GM12878 (cell line): ENCODE data around the gene KICS2. TPM values are rescaled to one million over a fixed set of nuclear protein-coding genes. Genes with fewer than 3 reads are reported as not detected.

Experiments
- ATAC-seq: fragments of 200-7000 bp; cut with Tn5 transposase; 3 replicates; pipeline ENCODE4 v1.9.1; 2020; ENCODE audit warnings: mild to moderate bottlenecking, moderate library complexity
- BruUV-seq: library from RNA; stranded (reverse); fragments of 400-500 nt; replicated peaks from 2 replicates; lab custom pipeline; 2021; lab: Mats Ljungman, UMichigan
- CTCF ChIA-PET: fragments of 300-600 bp; sonication (Branson Sonifier 250); formaldehyde crosslinking; extraction: SDS; loops from one replicate; lab custom pipeline; 2021; ENCODE audit warnings: inconsistent platforms; lab: Yijun Ruan, JAX
- POLR2A ChIA-PET: fragments of 350-600 bp; formaldehyde crosslinking; extraction: SDS; loops from one replicate; lab custom pipeline; 2021; ENCODE audit warnings: inconsistent platforms; lab: Charles Lee
- RAD21 ChIA-PET: fragments of 300-600 bp; sonication (Branson Sonifier 250); formaldehyde crosslinking; loops from one replicate; lab custom pipeline; 2023; ENCODE audit warnings: antibody characterized with exemption; ENCODE audit not compliant: unreplicated experiment; lab: Charles Lee
- SMC1A ChIA-PET: fragments of 300-600 bp; sonication (Branson Sonifier 250); formaldehyde crosslinking; loops from one replicate; lab custom pipeline; 2023; ENCODE audit not compliant: unreplicated experiment, uncharacterized antibody; lab: Charles Lee
- DNase-seq: peaks from one replicate; pipeline ENCODE4 v3.0.0-alpha.2; 2011; ENCODE audit warnings: low read depth, low spot score
- FAIRE-seq: peaks from 3 replicates; lab custom pipeline; 2011; peaks lifted over from hg19 to GRCh38; lab: Jason Lieb, UNC
- H2AFZ ChIP-seq: 2 replicates; pipeline ENCODE4 v1.6.0; 2011; ENCODE audit warnings: low read depth, low read length, control low read depth; ENCODE audit not compliant: control insufficient read depth
- H3K27ac ChIP-seq: 2 replicates; pipeline ENCODE4 v1.5.1; 2011; ENCODE audit warnings: control low read depth; ENCODE audit not compliant: control insufficient read depth, insufficient read depth
- H3K27me3 ChIP-seq, 2 experiments: replicated peaks in 1 of 2; 2 replicates each; pipeline versions ENCODE4 v1.6.0 to v1.6.1; 2011; ENCODE audit warnings: low read length in 1 of 2; ENCODE audit not compliant: control insufficient read depth in 2 of 2, insufficient read depth in 2 of 2
- H3K36me3 ChIP-seq, 2 experiments: 2 replicates each; pipeline ENCODE4 v1.5.1; 2011; ENCODE audit warnings: low read length in 1 of 2; ENCODE audit not compliant: control insufficient read depth in 2 of 2, insufficient read depth in 2 of 2
- H3K4me1 ChIP-seq: 2 replicates; pipeline ENCODE4 v1.6.1; 2011; ENCODE audit warnings: mild to moderate bottlenecking, low read length, moderate library complexity, mixed read lengths; ENCODE audit not compliant: control insufficient read depth, insufficient read depth
- H3K4me2 ChIP-seq: 2 replicates; pipeline ENCODE4 v1.6.0; 2011; ENCODE audit warnings: control low read depth; ENCODE audit not compliant: control insufficient read depth, insufficient read depth
- H3K4me3 ChIP-seq: fragments of 200-600 bp; sonication (generic); 2 replicates; pipeline ENCODE4 v1.5.1; 2016
- H3K79me2 ChIP-seq: 2 replicates; pipeline ENCODE4 v1.6.0; 2011; ENCODE audit warnings: low read length; ENCODE audit not compliant: control insufficient read depth, insufficient read depth
- H3K9ac ChIP-seq: 2 replicates; pipeline ENCODE4 v1.8.0; 2011; ENCODE audit warnings: low read length, control low read depth, mixed read lengths; ENCODE audit not compliant: control insufficient read depth, insufficient read depth
- H3K9me3 ChIP-seq: replicated peaks from 3 replicates; pipeline ENCODE4 v1.5.1; 2011; ENCODE audit warnings: mild to moderate bottlenecking, low read length; ENCODE audit not compliant: control insufficient read depth, insufficient read depth
- H4K20me1 ChIP-seq: 2 replicates; pipeline ENCODE4 v1.6.0; 2011; ENCODE audit not compliant: control insufficient read depth, insufficient read depth
- ESRRA ChIP-seq: IDR thresholded peaks from 2 replicates; pipeline ENCODE4 v1.6.1; 2012; ENCODE audit warnings: mild to moderate bottlenecking, low read length, improper control_type of control experiment
- IKZF2 ChIP-seq, 2 experiments: fragments of 450-650 bp; IDR thresholded peaks; 2 replicates each; pipeline ENCODE4 v1.6.1; 2017; ENCODE audit warnings: mild to moderate bottlenecking in 2 of 2, moderate library complexity in 2 of 2
- JUNB ChIP-seq: IDR thresholded peaks from 2 replicates; pipeline ENCODE4 v1.6.1; 2016; ENCODE audit warnings: antibody characterized with exemption, mild to moderate bottlenecking
- KAT2A ChIP-seq: conservative IDR thresholded peaks from 2 replicates; pipeline ENCODE4 v1.6.1; 2011; ENCODE audit warnings: low read depth, low read length; ENCODE audit not compliant: control insufficient read depth
- NFYA ChIP-seq: IDR thresholded peaks from 2 replicates; pipeline ENCODE4 v1.6.1; 2011; ENCODE audit warnings: low read depth, mild to moderate bottlenecking, low read length, improper control_type of control experiment, borderline replicate concordance
- SREBF1 ChIP-seq: IDR thresholded peaks from 2 replicates; pipeline ENCODE4 v1.6.1; 2012; ENCODE audit warnings: mild to moderate bottlenecking, low read length
- SRF ChIP-seq, 2 experiments: IDR thresholded peaks; 2 replicates each; pipeline ENCODE4 v1.6.1; 2011; ENCODE audit warnings: low read depth in 2 of 2, low read length in 2 of 2, mild to moderate bottlenecking in 1 of 2, moderate library complexity in 1 of 2
- ZNF24 ChIP-seq: fragments of 450-650 bp; IDR thresholded peaks from 2 replicates; pipeline ENCODE4 v1.6.1; 2017; ENCODE audit warnings: antibody characterized with exemption, mild to moderate bottlenecking
- WGBS: methylation state at CpG from one replicate; pipeline ENCODE4 v1.1.6; 2016; ENCODE audit warnings: low lambda C conversion rate; ENCODE audit not compliant: insufficient replicate concordance, insufficient coverage; ENCODE audit errors: missing lambda C conversion rate; 5-methylcytosine and 5-hydroxymethylcytosine counted together
- in situ Hi-C: fragments of 300-500 bp; cut with MboI; formaldehyde crosslinking; loops from 9 replicates; pipeline ENCODE4 v1.14.3; 2018; ENCODE audit warnings: mixed read lengths
- intact Hi-C: fragments of 100-400 bp; cut with micrococcal nuclease; formaldehyde crosslinking; loops from one replicate; pipeline ENCODE4 v1.14.2; 2022; ENCODE audit not compliant: unreplicated experiment
- polyA plus RNA-seq, 11 experiments: library from polyadenylated mRNA; depleted of rRNA in 4 of 11; unstranded in 6 of 11; stranded (reverse) in 5 of 11; fragments of >200 nt; fragmentation: Nextera tagmentation in 4 of 11; fragmentation: Illumina TruSeq in 1 of 11; extraction: Ambion mirVana in 4 of 11; extraction: Trizol in 1 of 11; gene quantifications; 1 replicate in 1 of 11; 2 replicates in 10 of 11; pipeline versions ENCODE4 v1.2.1 to v1.2.3, GENCODE V29; 2011 to 2016; ENCODE audit warnings: inconsistent platforms in 2 of 11, missing spikeins in 2 of 11, low read depth in 1 of 11
- total RNA-seq, 4 experiments: library from RNA; depleted of rRNA in 3 of 4; stranded (reverse); fragments of >200 nt in 3 of 4; fragmentation: Illumina TruSeq in 1 of 4; extraction: Trizol in 1 of 4; gene quantifications; 2 replicates each; pipeline versions ENCODE4 v1.2.1 to v1.2.3, GENCODE V29; 2013 to 2021
- TF ChIP-seq, protein P1 (sequence below): IDR thresholded peaks from 2 replicates; pipeline ENCODE4 v1.6.1; 2011; ENCODE audit warnings: mild to moderate bottlenecking, low read depth, low read length, moderate library complexity; ENCODE audit not compliant: insufficient replicate concordance

The KICS2 gene
- total and polyA plus RNA-seq, 10 of the 15 experiments (the other 5 are each of a cell fraction or from before 2014, with no cell fraction given): 3.9 to 13.1 (median 9.5) TPM

DNA sequence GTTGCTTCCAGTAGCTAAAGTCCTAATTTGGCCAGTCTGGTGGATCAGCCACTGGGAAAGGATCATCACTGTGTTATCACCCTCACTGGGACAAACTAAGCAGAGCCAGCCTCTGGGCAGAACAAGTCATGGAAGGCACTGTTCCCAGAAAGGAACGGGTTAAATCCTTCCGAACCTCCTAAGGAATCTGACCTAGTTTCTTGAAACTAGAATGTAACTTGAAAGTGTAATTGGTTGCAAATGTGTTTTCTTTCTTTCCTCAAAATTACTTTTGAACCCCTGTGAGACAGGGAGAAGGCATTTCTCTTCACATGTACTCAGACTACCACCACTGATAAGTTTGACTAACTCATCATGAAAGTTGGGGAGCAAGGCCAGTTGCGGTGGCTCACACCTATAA, 18.7 kb upstream of the KICS2 start:
- Histone ChIP-seq H3K4me2 (no peak overlapping the region), H3K4me3 (no peak overlapping the region), H3K27ac (no peak overlapping the region), H4K20me1 (no peaks in the 10 kb centered on the region), H3K9ac (no peak overlapping the region), H3K9me3 (no peaks in the 10 kb centered on the region), H3K4me1 (no peaks in the 10 kb centered on the region), H3K36me3 (no peaks in the 10 kb centered on the region), H2AFZ (no peak overlapping the region), H3K79me2 (no peaks in the 10 kb centered on the region), H3K27me3 (no peaks in the 10 kb centered on the region)
- FAIRE-seq (no peak), DNase-seq (no peak), ATAC-seq (no peak)
- ChIA-PET RAD21 (no interaction called here), CTCF (interaction anchor here (0.8 to 1.4 kb wide), 4 partner anchors 7 to 26 kb away, joined by 3 read pairs; no protein-coding TSS in a partner anchor), POLR2A (no interaction called here), SMC1A (no interaction called here)
- no TSS peak for BruUV-seq
- 77% methylated on average over 3 of the region's 3 CpGs for WGBS
- in situ Hi-C loops (no loop called here), intact Hi-C loops (no loop called here)
- no peak for TF ChIP-seq ZNF24
- TF ChIP-seq KAT2A: no peak
- TF ChIP-seq NFYA: no peak
- no peak for TF ChIP-seq ESRRA
- no peak for TF ChIP-seq IKZF2 (IDR thresholded peaks at IDR 0.05)
- TF ChIP-seq, protein P1, sequence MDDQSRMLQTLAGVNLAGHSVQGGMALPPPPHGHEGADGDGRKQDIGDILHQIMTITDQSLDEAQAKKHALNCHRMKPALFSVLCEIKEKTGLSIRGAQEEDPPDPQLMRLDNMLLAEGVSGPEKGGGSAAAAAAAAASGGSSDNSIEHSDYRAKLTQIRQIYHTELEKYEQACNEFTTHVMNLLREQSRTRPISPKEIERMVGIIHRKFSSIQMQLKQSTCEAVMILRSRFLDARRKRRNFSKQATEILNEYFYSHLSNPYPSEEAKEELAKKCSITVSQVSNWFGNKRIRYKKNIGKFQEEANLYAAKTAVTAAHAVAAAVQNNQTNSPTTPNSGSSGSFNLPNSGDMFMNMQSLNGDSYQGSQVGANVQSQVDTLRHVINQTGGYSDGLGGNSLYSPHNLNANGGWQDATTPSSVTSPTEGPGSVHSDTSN: no peak
- TF ChIP-seq JUNB: no peak
- no peak for TF ChIP-seq SREBF1
- TF ChIP-seq SRF (IDR thresholded peaks at IDR 0.05; ENCODE audit: low read depth in 2 of 2, low read length in 2 of 2): no peak
